Measurements from ENCODE around the gene TMEM119. TPM values are rescaled to one million over a fixed set of nuclear protein-coding genes. Genes with fewer than 3 reads are reported as not detected.

Gene TMEM119
- total and polyA plus RNA-seq, 2 of the 13 experiments (the other 11 are each of a cell fraction or from before 2014, with no cell fraction given) = not detected

GRCh38 chr12:108562348-108563135 lies 35.3 kb downstream of the TMEM119 start, which contains the start of gene ISCU (continued):
- TF ChIP-seq ATF7-NPFF (CRISPR knock-in tag; IDR thresholded peaks at IDR 0.05; ENCODE audit: low read depth) = 0 out of 2 replicates have a peak, but pooled peaks have one; percentile 63
- no peak for TF ChIP-seq ZNF34 (CRISPR knock-in tag; IDR thresholded peaks at IDR 0.05; ENCODE audit: borderline replicate concordance)
- TF ChIP-seq, protein P1, sequence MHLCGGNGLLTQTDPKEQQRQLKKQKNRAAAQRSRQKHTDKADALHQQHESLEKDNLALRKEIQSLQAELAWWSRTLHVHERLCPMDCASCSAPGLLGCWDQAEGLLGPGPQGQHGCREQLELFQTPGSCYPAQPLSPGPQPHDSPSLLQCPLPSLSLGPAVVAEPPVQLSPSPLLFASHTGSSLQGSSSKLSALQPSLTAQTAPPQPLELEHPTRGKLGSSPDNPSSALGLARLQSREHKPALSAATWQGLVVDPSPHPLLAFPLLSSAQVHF (CRISPR knock-in tag; IDR thresholded peaks at IDR 0.05) = no peak
- TF ChIP-seq, protein P2, sequence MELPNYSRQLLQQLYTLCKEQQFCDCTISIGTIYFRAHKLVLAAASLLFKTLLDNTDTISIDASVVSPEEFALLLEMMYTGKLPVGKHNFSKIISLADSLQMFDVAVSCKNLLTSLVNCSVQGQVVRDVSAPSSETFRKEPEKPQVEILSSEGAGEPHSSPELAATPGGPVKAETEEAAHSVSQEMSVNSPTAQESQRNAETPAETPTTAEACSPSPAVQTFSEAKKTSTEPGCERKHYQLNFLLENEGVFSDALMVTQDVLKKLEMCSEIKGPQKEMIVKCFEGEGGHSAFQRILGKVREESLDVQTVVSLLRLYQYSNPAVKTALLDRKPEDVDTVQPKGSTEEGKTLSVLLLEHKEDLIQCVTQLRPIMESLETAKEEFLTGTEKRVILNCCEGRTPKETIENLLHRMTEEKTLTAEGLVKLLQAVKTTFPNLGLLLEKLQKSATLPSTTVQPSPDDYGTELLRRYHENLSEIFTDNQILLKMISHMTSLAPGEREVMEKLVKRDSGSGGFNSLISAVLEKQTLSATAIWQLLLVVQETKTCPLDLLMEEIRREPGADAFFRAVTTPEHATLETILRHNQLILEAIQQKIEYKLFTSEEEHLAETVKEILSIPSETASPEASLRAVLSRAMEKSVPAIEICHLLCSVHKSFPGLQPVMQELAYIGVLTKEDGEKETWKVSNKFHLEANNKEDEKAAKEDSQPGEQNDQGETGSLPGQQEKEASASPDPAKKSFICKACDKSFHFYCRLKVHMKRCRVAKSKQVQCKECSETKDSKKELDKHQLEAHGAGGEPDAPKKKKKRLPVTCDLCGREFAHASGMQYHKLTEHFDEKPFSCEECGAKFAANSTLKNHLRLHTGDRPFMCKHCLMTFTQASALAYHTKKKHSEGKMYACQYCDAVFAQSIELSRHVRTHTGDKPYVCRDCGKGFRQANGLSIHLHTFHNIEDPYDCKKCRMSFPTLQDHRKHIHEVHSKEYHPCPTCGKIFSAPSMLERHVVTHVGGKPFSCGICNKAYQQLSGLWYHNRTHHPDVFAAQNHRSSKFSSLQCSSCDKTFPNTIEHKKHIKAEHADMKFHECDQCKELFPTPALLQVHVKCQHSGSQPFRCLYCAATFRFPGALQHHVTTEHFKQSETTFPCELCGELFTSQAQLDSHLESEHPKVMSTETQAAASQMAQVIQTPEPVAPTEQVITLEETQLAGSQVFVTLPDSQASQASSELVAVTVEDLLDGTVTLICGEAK (IDR thresholded peaks at IDR 0.05) = no peak
- TF ChIP-seq, protein P2 (CRISPR knock-in tag; IDR thresholded peaks at IDR 0.05) = peak; percentile 33; the same call in 1 of the 2 replicates
- TF ChIP-seq ZNF780A (CRISPR knock-in tag; IDR thresholded peaks at IDR 0.05) = no peak
- no peak for TF ChIP-seq PREB (CRISPR knock-in tag; IDR thresholded peaks at IDR 0.05)
- no peak for TF ChIP-seq XBP1 (CRISPR knock-in tag; IDR thresholded peaks at IDR 0.05)
- TF ChIP-seq, protein P3, sequence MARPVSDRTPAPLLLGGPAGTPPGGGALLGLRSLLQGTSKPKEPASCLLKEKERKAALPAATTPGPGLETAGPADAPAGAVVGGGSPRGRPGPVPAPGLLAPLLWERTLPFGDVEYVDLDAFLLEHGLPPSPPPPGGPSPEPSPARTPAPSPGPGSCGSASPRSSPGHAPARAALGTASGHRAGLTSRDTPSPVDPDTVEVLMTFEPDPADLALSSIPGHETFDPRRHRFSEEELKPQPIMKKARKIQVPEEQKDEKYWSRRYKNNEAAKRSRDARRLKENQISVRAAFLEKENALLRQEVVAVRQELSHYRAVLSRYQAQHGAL (CRISPR knock-in tag; IDR thresholded peaks at IDR 0.05; ENCODE audit: not compliant biosample characterization) = no peak
- no peak for TF ChIP-seq MTA1 (CRISPR knock-in tag; IDR thresholded peaks at IDR 0.05; ENCODE audit: borderline replicate concordance)
- no peak for TF ChIP-seq NR2F6 (IDR thresholded peaks at IDR 0.05)
- TF ChIP-seq NR2F6 (CRISPR knock-in tag; IDR thresholded peaks at IDR 0.05) = peak; percentile 30; the same call in 1 of the 2 replicates
- no peak for TF ChIP-seq ZNF276 (CRISPR knock-in tag; IDR thresholded peaks at IDR 0.05; ENCODE audit: low read depth)
- no peak for TF ChIP-seq MAFF (IDR thresholded peaks at IDR 0.05; ENCODE audit: low read depth, low read length)
- no peak for TF ChIP-seq ZC3H4 (CRISPR knock-in tag; IDR thresholded peaks at IDR 0.05; ENCODE audit: borderline replicate concordance)
